ENCODE data around the gene H1-8. TPM values are rescaled to one million over a fixed set of nuclear protein-coding genes. Genes with fewer than 3 reads are reported as not detected.

Gene H1-8
- polyA plus RNA-seq, 4 donors, result not detected

DNA sequence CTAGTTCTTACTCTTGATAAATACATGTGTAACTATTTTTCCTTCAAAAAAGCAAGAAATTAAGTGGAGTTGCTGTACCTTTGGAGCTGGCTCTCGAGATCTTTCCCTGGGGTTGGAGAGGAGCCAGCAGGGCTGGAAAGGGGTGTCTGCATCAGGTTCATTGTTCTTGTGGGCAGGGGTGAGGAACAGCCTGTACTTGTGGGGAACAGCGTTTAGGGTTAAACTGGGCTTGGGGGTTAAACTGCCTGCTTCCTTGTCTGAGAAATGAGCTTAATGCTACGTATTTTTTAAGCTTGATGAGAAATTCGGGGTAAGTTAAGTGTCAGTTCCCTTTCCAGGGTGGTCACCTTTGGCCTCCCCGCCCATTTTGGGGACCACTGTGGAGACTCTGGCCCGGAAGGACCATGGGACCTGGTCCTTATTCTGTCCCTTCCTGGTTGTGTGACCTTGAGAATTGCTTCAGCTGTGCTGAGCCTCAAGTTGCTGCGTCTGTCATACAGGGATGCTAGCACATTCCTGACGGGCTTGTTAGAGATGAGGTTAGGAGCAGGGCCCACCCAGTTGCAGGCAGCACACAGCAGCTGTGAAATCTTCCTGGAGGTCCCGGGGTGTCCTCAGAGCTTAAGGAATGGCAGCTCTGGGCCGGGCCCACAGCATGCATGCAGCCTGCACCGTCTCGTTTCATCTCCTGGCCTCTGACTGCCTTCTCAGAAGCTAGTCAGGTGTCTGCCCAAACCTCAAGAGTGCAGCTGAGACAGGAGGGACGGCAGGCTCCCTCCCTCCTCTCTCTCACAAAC is 11.6 kb downstream of the H1-8 start:
- Histone ChIP-seq H3K4me3 (ENCODE audit: low read depth in 1 of 3, low read length in 3 of 3) (no peak overlapping the region), H3K4me1 (ENCODE audit: control insufficient read depth in 3 of 3, insufficient read depth in 2 of 3, low read depth in 1 of 3, low read length in 2 of 3) (peaks cover 0 to 8% (median 0%) of the 10 kb centered on the region in 3 donors), H3K36me3 (ENCODE audit: control insufficient read depth in 3 of 3, insufficient read depth in 2 of 3, low read depth in 1 of 3, low read length in 3 of 3) (peaks cover 0 to 45% (median 0%) of the 10 kb centered on the region in 3 donors), H3K27ac (ENCODE audit: low read depth in 1 of 3, low read length in 2 of 3) (no peak overlapping the region), H3K27me3 (ENCODE audit: control insufficient read depth in 3 of 3, insufficient read depth in 3 of 3, low read length in 3 of 3) (peaks cover 0 to 6% (median 0%) of the 10 kb centered on the region in 3 donors), H3K9me3 (ENCODE audit: control insufficient read depth in 2 of 2, insufficient read depth in 1 of 2, low read depth in 1 of 2, low read length in 1 of 2) (no peaks in the 10 kb centered on the region)
- FAIRE-seq (no peak), DNase-seq (no peak)
- 55 to 64% (median 64%) methylated on average over 13 of the region's 13 CpGs for WGBS, 3 donors

DNA sequence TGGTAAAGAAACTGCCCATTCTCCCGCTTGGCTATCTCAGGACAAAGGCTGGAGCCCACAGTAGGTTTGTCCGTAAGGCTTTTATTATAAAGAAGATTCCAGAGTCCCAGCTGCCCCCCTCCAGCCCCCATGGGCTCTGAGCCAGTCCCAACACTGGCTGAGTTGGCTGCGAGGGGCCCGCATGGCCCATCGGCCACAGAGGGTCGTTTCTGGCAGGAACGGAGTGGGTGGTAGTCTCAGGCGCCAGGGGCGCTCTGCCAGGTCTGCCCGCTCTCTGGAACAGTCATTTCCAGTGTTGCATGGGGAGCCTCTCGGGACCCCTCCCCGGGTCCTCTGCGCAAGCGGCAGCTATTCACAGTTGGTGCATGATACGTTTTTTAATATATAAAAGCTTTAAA is 12.2 kb downstream of the H1-8 start:
- no peak overlapping the region for H3K27ac ChIP-seq (ENCODE audit: low read depth in 1 of 3, low read length in 2 of 3)

DNA sequence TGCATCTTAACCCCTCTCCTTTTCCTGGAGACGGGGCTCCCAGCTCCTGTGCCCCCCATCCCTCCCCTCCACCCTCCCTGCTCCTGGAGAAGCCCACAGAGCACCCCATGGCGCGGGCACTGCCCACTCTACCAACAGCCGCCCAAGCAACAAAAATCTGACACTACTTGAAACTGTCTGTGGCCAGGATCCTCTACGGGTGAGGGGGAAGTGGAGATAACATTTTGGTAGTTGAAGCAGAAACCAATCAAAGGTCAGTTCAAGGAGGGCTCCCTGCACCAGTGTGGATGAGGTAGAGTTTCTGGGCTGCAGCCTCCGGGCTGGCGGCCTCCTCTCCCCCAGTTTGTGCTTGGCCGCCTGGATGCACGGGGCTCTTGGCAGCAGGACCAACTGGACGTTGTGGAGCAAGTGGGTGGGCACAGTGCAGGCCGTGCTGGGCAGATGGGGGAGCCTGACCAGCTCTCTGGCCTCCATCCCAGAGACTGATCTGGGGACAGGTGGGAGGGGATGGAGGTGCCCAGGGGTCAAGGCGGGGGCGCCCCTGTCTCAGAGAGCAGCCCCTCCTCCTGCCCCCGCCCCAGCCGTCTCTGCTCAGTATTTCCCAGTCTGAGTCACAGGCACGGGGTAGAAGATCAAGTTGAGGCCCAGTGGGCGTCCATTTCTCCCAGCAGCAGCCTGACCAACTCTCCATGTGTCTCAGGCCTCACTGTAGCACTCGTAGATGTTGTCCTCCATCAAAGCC is 12.8 kb downstream of the H1-8 start:
- FAIRE-seq (no peak), DNase-seq (no peak)
- peaks cover 0 to 6% (median 0%) of the 10 kb centered on the region in 3 donors for H3K27me3 ChIP-seq (ENCODE audit: control insufficient read depth in 3 of 3, insufficient read depth in 3 of 3, low read length in 3 of 3)
- no peaks in the 10 kb centered on the region for H3K9me3 ChIP-seq (ENCODE audit: control insufficient read depth in 2 of 2, insufficient read depth in 1 of 2, low read depth in 1 of 2, low read length in 1 of 2)
- peaks cover 0 to 54% (median 0%) of the 10 kb centered on the region in 3 donors for H3K36me3 ChIP-seq (ENCODE audit: control insufficient read depth in 3 of 3, insufficient read depth in 2 of 3, low read depth in 1 of 3, low read length in 3 of 3)
- no peak overlapping the region for H3K27ac ChIP-seq (ENCODE audit: low read depth in 1 of 3, low read length in 2 of 3)
- no peak overlapping the region for H3K4me3 ChIP-seq (ENCODE audit: low read depth in 1 of 3, low read length in 3 of 3)
- peaks cover 0 to 15% (median 0%) of the 10 kb centered on the region in 3 donors for H3K4me1 ChIP-seq (ENCODE audit: control insufficient read depth in 3 of 3, insufficient read depth in 2 of 3, low read depth in 1 of 3, low read length in 2 of 3)
- WGBS, 3 donors, result 72 to 81% (median 75%) methylated on average over 14 to 18 of the region's 18 CpGs

More for the DNA sequence above, 12.2 kb downstream of the H1-8 start:
- DNase-seq (no peak), FAIRE-seq (no peak)
- Histone ChIP-seq H3K4me1 (ENCODE audit: control insufficient read depth in 3 of 3, insufficient read depth in 2 of 3, low read depth in 1 of 3, low read length in 2 of 3) (peaks cover 0 to 9% (median 0%) of the 10 kb centered on the region in 3 donors), H3K27me3 (ENCODE audit: control insufficient read depth in 3 of 3, insufficient read depth in 3 of 3, low read length in 3 of 3) (peaks cover 0 to 6% (median 0%) of the 10 kb centered on the region in 3 donors), H3K4me3 (ENCODE audit: low read depth in 1 of 3, low read length in 3 of 3) (no peak overlapping the region), H3K36me3 (ENCODE audit: control insufficient read depth in 3 of 3, insufficient read depth in 2 of 3, low read depth in 1 of 3, low read length in 3 of 3) (peaks cover 0 to 51% (median 0%) of the 10 kb centered on the region in 3 donors), H3K9me3 (ENCODE audit: control insufficient read depth in 2 of 2, insufficient read depth in 1 of 2, low read depth in 1 of 2, low read length in 1 of 2) (no peaks in the 10 kb centered on the region)
- 80 to 88% (median 86%) methylated on average over 15 of the region's 15 CpGs for WGBS, 3 donors

DNA sequence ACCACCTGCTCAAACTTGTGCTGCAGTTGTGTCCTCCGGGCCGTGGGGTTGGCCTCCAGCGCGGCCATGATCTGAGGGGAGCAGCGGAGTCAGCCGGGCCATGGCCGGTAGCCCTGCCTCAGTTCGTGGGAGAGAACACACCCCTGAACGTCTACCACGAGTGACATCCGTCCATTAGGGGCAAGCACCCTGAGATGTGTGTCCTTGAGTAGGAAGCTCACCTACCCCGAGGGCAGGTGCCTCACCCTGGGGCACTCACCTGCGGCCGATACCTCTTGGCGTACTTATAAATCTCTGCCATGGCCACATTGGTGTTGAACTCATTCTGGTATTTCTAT is 13.4 kb downstream of the H1-8 start:
- H3K27ac ChIP-seq (ENCODE audit: low read depth in 1 of 3, low read length in 2 of 3), result no peak overlapping the region
- H3K4me3 ChIP-seq (ENCODE audit: low read depth in 1 of 3, low read length in 3 of 3), result no peak overlapping the region
- DNase-seq (no peak), FAIRE-seq (no peak)
- peaks cover 0 to 21% (median 0%) of the 10 kb centered on the region in 3 donors for H3K4me1 ChIP-seq (ENCODE audit: control insufficient read depth in 3 of 3, insufficient read depth in 2 of 3, low read depth in 1 of 3, low read length in 2 of 3)
- H3K36me3 ChIP-seq (ENCODE audit: control insufficient read depth in 3 of 3, insufficient read depth in 2 of 3, low read depth in 1 of 3, low read length in 3 of 3), result peaks cover 0 to 54% (median 0%) of the 10 kb centered on the region in 3 donors
- peaks cover 0 to 6% (median 0%) of the 10 kb centered on the region in 3 donors for H3K27me3 ChIP-seq (ENCODE audit: control insufficient read depth in 3 of 3, insufficient read depth in 3 of 3, low read length in 3 of 3)
- WGBS, 3 donors, result 86 to 91% (median 90%) methylated on average over 15 of the region's 15 CpGs
- H3K9me3 ChIP-seq (ENCODE audit: control insufficient read depth in 2 of 2, insufficient read depth in 1 of 2, low read depth in 1 of 2, low read length in 1 of 2), result no peaks in the 10 kb centered on the region

DNA sequence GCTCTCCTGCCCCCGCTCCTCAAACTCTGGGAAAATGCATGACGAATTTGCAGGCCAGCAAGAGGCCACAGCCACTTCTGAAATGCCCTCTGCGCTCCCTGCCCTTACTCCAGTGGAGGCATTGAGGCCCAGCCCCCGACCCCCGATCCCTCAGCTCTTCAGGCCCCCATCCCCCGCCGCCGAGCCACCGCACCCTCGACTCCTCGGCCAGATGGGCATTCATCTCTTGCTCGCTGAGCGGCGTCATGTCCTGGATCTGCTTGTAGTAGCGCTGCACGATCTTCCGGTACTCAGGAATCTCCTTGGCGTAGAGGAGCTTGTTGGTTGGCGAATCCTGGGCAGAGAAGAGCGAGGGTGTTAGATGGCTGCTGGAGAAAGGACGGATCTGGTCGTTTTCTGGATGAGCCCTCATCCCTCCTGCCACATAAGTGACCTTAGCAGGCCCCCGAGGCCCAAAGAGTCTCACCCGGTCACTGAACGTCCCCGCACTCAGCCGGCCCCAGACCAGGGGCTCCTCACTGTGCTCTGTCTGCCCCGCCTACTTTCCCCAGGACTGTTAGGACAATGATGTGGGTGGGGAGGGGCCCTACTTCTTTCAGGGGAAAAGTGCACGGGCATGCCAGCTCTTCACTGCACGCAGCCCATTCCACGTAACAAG is 14.0 kb downstream of the H1-8 start:
- 82 to 88% (median 87%) methylated on average over 31 of the region's 31 CpGs for WGBS, 3 donors
- H3K4me3 ChIP-seq (ENCODE audit: low read depth in 1 of 3, low read length in 3 of 3), result no peak overlapping the region
- FAIRE-seq, result no peak
- H3K27ac ChIP-seq (ENCODE audit: low read depth in 1 of 3, low read length in 2 of 3), result no peak overlapping the region
- peaks cover 0 to 58% (median 0%) of the 10 kb centered on the region in 3 donors for H3K36me3 ChIP-seq (ENCODE audit: control insufficient read depth in 3 of 3, insufficient read depth in 2 of 3, low read depth in 1 of 3, low read length in 3 of 3)
- DNase-seq, result no peak
- H3K27me3 ChIP-seq (ENCODE audit: control insufficient read depth in 3 of 3, insufficient read depth in 3 of 3, low read length in 3 of 3), result peaks cover 0 to 6% (median 0%) of the 10 kb centered on the region in 3 donors
- no peaks in the 10 kb centered on the region for H3K9me3 ChIP-seq (ENCODE audit: control insufficient read depth in 2 of 2, insufficient read depth in 1 of 2, low read depth in 1 of 2, low read length in 1 of 2)
- H3K4me1 ChIP-seq (ENCODE audit: control insufficient read depth in 3 of 3, insufficient read depth in 2 of 3, low read depth in 1 of 3, low read length in 2 of 3), result peaks cover 0 to 23% (median 0%) of the 10 kb centered on the region in 3 donors

DNA sequence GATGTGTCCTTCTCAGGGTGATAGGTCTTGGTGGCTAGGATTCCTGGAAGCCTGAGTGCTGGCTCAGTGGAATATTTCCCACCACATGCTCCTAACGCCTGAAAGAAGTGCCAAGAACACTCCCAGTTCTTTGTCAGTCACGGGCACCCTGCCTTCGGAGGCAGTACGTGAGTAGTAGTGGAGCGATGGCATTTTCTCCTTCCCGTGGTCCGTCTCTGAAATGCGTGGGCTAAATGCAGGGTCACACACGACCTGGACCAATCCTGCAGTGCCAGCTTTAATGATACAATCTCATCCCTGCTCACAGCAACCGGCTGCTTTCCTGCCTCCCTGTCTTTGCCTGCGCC is 14.5 kb downstream of the H1-8 start:
- Histone ChIP-seq H3K27ac (ENCODE audit: low read depth in 1 of 3, low read length in 2 of 3) (no peak overlapping the region), H3K9me3 (ENCODE audit: control insufficient read depth in 2 of 2, insufficient read depth in 1 of 2, low read depth in 1 of 2, low read length in 1 of 2) (no peaks in the 10 kb centered on the region), H3K4me1 (ENCODE audit: control insufficient read depth in 3 of 3, insufficient read depth in 2 of 3, low read depth in 1 of 3, low read length in 2 of 3) (peaks cover 0 to 23% (median 0%) of the 10 kb centered on the region in 3 donors), H3K4me3 (ENCODE audit: low read depth in 1 of 3, low read length in 3 of 3) (no peak overlapping the region), H3K27me3 (ENCODE audit: control insufficient read depth in 3 of 3, insufficient read depth in 3 of 3, low read length in 3 of 3) (peaks cover 0 to 6% (median 0%) of the 10 kb centered on the region in 3 donors), H3K36me3 (ENCODE audit: control insufficient read depth in 3 of 3, insufficient read depth in 2 of 3, low read depth in 1 of 3, low read length in 3 of 3) (peaks cover 0 to 59% (median 0%) of the 10 kb centered on the region in 3 donors)
- FAIRE-seq (no peak), DNase-seq (no peak)
- 71 to 88% (median 86%) methylated on average over 11 of the region's 11 CpGs for WGBS, 3 donors

DNA sequence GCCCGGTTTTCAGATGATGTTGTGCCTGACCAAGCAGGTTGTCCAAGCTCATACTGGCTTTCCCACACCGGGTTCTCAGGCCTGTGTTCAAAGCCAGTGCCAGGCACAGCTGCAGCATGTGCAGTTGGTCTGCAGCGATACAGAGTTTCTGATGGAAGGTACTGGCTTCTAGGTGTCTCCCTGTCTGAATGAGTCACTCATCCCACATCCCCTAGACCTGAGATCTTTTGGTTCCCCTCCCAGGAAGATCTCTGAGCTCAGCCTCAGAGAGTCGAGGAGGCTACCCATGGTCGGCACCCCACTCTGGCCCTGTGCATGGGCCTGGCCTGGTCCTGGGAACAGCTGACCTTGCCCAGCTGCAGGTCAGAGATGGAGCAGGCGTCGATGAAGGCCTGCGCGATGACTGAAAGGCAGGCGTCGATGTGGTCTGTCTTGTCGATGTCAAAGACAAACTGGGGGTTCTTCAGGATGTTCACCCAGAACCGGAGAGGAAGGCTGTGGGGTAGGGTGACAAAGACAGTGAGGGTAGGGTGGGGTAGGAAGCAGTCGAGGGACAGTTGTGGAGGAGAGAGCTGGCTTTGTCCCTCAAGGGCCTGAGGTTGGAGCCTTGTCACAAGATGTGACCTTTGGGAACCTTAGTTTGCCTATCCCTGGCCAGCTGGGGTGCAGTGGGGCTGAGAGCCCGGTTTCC is 15.3 kb downstream of the H1-8 start:
- peaks cover 0 to 3% (median 0%) of the 10 kb centered on the region in 3 donors for H3K27me3 ChIP-seq (ENCODE audit: control insufficient read depth in 3 of 3, insufficient read depth in 3 of 3, low read length in 3 of 3)
- H3K9me3 ChIP-seq (ENCODE audit: control insufficient read depth in 2 of 2, insufficient read depth in 1 of 2, low read depth in 1 of 2, low read length in 1 of 2), result no peaks in the 10 kb centered on the region
- WGBS, 3 donors, result 77 to 88% (median 87%) methylated on average over 14 to 15 of the region's 15 CpGs
- peaks cover 0 to 23% (median 0%) of the 10 kb centered on the region in 3 donors for H3K4me1 ChIP-seq (ENCODE audit: control insufficient read depth in 3 of 3, insufficient read depth in 2 of 3, low read depth in 1 of 3, low read length in 2 of 3)
- H3K27ac ChIP-seq (ENCODE audit: low read depth in 1 of 3, low read length in 2 of 3), result peak overlapping the region in 1 of 3 donors; percentile 28
- no peak for DNase-seq
- H3K36me3 ChIP-seq (ENCODE audit: control insufficient read depth in 3 of 3, insufficient read depth in 2 of 3, low read depth in 1 of 3, low read length in 3 of 3), result peaks cover 0 to 62% (median 0%) of the 10 kb centered on the region in 3 donors
- no peak for FAIRE-seq
- H3K4me3 ChIP-seq (ENCODE audit: low read depth in 1 of 3, low read length in 3 of 3), result no peak overlapping the region

Measured in small intestine (tissue), 7 donors.